AG09319 (cell line): ENCODE data around the gene PCDHGA5.
A peak's percentile ranks its signal among the peaks of the same experiment; 100 is the strongest.
"Not testable (repeated sequence)": the region's sequence is repeated elsewhere in the genome, so short reads cannot be mapped to it uniquely, and the experiment has no call there.

Experiments used
- DNase-seq: peaks from one replicate; pipeline ENCODE4 v3.0.0-alpha.2; 2010; ENCODE audit warnings: low read depth; ENCODE audit errors: extremely low read depth
- CTCF ChIP-seq: IDR thresholded peaks from 2 replicates; pipeline ENCODE4 v1.5.1; 2011; ENCODE audit warnings: low read depth, mild to moderate bottlenecking, inconsistent platforms, low read length, moderate library complexity

PCDHGA5 gene

GRCh38 chr5:141363952-141364660 is at the start of gene PCDHGA5:
TSS of gene PCDHGA5 (plus strand) at chr5:141364162. CDS start at chr5:141364331, 169 bp downstream.
- no peak for DNase-seq
- no peak; the same call in 1 of the 2 replicates for TF ChIP-seq CTCF

GRCh38 chr5:141316963-141317362 is 47.0 kb upstream of the PCDHGA5 start:
- not testable (repeated sequence) for DNase-seq

GRCh38 chr5:141319202-141319601 is 44.8 kb upstream of the PCDHGA5 start:
- TF ChIP-seq CTCF: no peak
- no peak for DNase-seq

GRCh38 chr5:141319699-141320098 is 44.3 kb upstream of the PCDHGA5 start:
- no peak for DNase-seq
- no peak for TF ChIP-seq CTCF

- peak; percentile 83 for DNase-seq
- TF ChIP-seq CTCF: peak; percentile 81
These were observed 43.5 kb upstream of the PCDHGA5 start, which contains the start of gene TAF7 for GRCh38 chr5:141320225-141321169. TSS of gene TAF7 (minus strand) at chr5:141320784. CDS start at chr5:141320044, 740 bp downstream.

- no peak for DNase-seq
- TF ChIP-seq CTCF: no peak
These were observed 41.7 kb upstream of the PCDHGA5 start for GRCh38 chr5:141322261-141322660.

- DNase-seq: peak; percentile 37
- TF ChIP-seq CTCF: peak; percentile 76
These were observed 37.7 kb upstream of the PCDHGA5 start for GRCh38 chr5:141326088-141326854.
